Esophagus squamous epithelium (tissue), 4 donors: ENCODE measurements around the gene C1orf21.

Experiments used
- CTCF ChIP-seq, 6 experiments: fragments of 450-650 bp in 4 of 6; fragments of 200-600 bp in 2 of 6; sonication (generic) in 2 of 6; IDR thresholded peaks; one replicate each; pipeline ENCODE4 v1.5.1; 2016 to 2019; ENCODE audit warnings: antibody characterized with exemption in 6 of 6, mild to moderate bottlenecking in 4 of 6, moderate library complexity in 4 of 6
- POLR2A ChIP-seq, 4 donors: fragments of 450-650 bp; IDR thresholded peaks; one replicate each; pipeline ENCODE4 v1.6.1; 2017; ENCODE audit warnings: antibody characterized with exemption in 4 of 4, mild to moderate bottlenecking in 4 of 4, moderate library complexity in 3 of 4

- TF ChIP-seq CTCF (IDR thresholded peaks at IDR 0.05) (no peak), POLR2A (IDR thresholded peaks at IDR 0.05) (no peak)
Observed at GRCh38 chr1:184542291-184542690, 155.5 kb downstream of the C1orf21 start.
